GM21528 (cell line): Measurements from ENCODE around the gene RABEP2.
"Not testable (repeated sequence)": the region's sequence is repeated elsewhere in the genome, so short reads cannot be mapped to it uniquely, and the experiment has no call there.

Experiments
- ATAC-seq: cut with Tn5 transposase; IDR thresholded peaks from one replicate; pipeline ENCODE4 v1.9.1; 2021; ENCODE audit warnings: mild to moderate bottlenecking, moderate library complexity; ENCODE audit not compliant: unreplicated experiment, low FRiP score

Gene RABEP2

GRCh38 chr16:28880589-28880915, 44.5 kb downstream of the RABEP2 start:
- no peak for ATAC-seq

- ATAC-seq: peak; percentile 68
Measured at GRCh38 chr16:28879841-28880588, 45.0 kb downstream of the RABEP2 start.

- ATAC-seq: peak; percentile 39
Measured at GRCh38 chr16:28879261-28879840, 45.7 kb downstream of the RABEP2 start.

GRCh38 chr16:28878083-28878926, 46.7 kb downstream of the RABEP2 start, which contains the start of gene ATP2A1:
Gene ATP2A1 (plus strand): TSS chr16:28878488. CDS start chr16:28878672, 184 bp downstream.
- no peak for ATAC-seq

- no peak for ATAC-seq
Measured at GRCh38 chr16:28877655-28878000, 47.4 kb downstream of the RABEP2 start.

- ATAC-seq: no peak
Measured at GRCh38 chr16:28876973-28877654, 47.9 kb downstream of the RABEP2 start.

- ATAC-seq: no peak
Measured at GRCh38 chr16:28876019-28876659, 48.9 kb downstream of the RABEP2 start.

GRCh38 chr16:28875134-28876018, 49.7 kb downstream of the RABEP2 start:
- ATAC-seq: no peak

GRCh38 chr16:28874406-28874805, 50.6 kb downstream of the RABEP2 start:
- no peak for ATAC-seq

- ATAC-seq: no peak
Measured at GRCh38 chr16:28873543-28874201, 51.4 kb downstream of the RABEP2 start.

GRCh38 chr16:28872952-28873351, 52.1 kb downstream of the RABEP2 start:
- ATAC-seq: no peak

- ATAC-seq: no peak
Measured at GRCh38 chr16:28869201-28869600, 55.8 kb downstream of the RABEP2 start.

- not testable (repeated sequence) for ATAC-seq
Measured at GRCh38 chr16:28867646-28868045, 57.4 kb downstream of the RABEP2 start.

GRCh38 chr16:28867241-28867640, 57.8 kb downstream of the RABEP2 start:
- no peak for ATAC-seq

- ATAC-seq: no peak
Measured at GRCh38 chr16:28866454-28866804, 58.6 kb downstream of the RABEP2 start.

GRCh38 chr16:28865722-28866453, 59.1 kb downstream of the RABEP2 start:
- ATAC-seq: no peak

GRCh38 chr16:28865001-28865688, 59.9 kb downstream of the RABEP2 start:
- ATAC-seq: no peak
